LHCN-M2 (cell line): ENCODE data around the gene GALC. TPM values are rescaled to one million over a fixed set of nuclear protein-coding genes. Genes with fewer than 3 reads are reported as not detected.
"Not testable (repeated sequence)": the region's sequence is repeated elsewhere in the genome, so short reads cannot be mapped to it uniquely, and the experiment has no call there.

Experiments used
- DNase-seq: peaks from one replicate; pipeline ENCODE4 v3.0.0-alpha.2; 2012; ENCODE audit warnings: low read depth
- polyA plus RNA-seq: library from polyadenylated mRNA; unstranded; fragments of >200 nt; gene quantifications from one replicate; pipeline ENCODE4 v1.2.1, GENCODE V29; 2012; ENCODE audit warnings: missing spikeins
- total RNA-seq: library from RNA; depleted of rRNA; stranded (reverse); fragments of >200 nt; gene quantifications from 2 replicates; pipeline ENCODE4 v1.2.3, GENCODE V29; 2014; rRNA removed

The GALC gene
- total RNA-seq, result 22.2 and 23.4 TPM in 2 replicates
- 7.1 TPM for polyA plus RNA-seq

- DNase-seq, result peak; percentile 88
Observed at GRCh38 chr14:87992718-87993628, at the start of gene GALC. Gene GALC, minus strand, starts transcription at chr14:87993182. Its CDS starts 18 bp downstream, at chr14:87993164.

GRCh38 chr14:88040146-88040545 lies 47.2 kb upstream of the GALC start:
- no peak for DNase-seq

- no peak for DNase-seq
Observed at GRCh38 chr14:88039197-88039596, 46.2 kb upstream of the GALC start.

GRCh38 chr14:88037325-88037724 lies 44.3 kb upstream of the GALC start:
- DNase-seq, result no peak

DNA sequence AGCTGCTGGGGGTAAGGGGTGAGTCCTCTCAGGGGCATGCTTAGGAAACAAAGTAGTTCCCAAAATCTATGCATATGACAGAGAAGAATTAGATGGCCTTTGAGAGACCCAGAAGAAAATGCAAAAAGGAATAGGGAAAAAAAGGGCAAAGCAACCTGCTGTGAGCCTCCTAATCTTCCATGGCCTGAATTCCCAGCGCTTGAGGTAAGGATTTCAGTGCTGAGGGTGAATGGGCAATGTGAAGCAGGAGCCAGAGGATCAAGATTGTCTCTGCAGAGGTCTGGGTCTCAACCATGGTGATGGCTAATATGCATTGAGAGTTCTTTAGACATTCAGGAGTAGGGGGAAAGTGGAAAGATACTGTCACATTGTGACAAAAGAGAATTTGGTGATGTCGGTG lies 43.4 kb upstream of the GALC start:
- DNase-seq, result no peak

DNA sequence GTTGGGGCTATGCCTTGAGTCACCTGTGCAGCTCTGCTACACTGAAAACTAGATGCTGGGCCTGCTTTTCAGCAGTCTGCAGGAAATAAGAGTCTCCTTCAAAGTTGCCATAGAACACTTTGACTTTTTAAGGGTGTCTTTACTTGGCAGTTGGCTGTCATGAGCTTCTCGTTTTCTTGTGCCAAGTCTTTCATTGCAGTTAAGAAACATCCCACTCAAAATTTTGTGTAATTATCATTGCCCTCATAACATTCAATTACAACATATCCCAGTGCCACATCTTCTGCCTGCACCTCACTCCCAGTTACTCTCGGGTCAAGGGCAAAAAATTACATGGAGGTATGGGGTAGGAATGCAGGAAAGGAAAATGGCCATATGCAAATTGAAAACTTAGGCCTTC lies 41.1 kb upstream of the GALC start:
- DNase-seq, result no peak

DNA sequence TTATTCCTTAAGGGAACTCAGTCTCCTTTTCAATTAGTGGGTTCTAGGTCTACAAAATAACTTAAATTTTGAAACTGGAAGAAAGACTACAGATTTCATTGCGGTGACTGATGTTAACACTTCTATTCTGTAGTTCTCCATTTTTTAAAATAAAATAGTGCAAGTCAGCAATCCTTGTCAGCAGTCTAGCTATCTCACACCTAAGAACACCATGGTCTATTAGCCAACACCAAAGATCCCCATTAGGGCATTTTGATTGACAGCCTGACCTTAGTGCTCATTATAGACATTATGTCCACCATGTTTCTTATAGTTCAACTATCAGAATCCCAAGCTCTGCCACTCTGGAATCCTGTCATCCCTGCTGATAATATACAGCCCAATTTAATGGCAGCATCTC lies 39.4 kb upstream of the GALC start:
- DNase-seq, result no peak

DNA sequence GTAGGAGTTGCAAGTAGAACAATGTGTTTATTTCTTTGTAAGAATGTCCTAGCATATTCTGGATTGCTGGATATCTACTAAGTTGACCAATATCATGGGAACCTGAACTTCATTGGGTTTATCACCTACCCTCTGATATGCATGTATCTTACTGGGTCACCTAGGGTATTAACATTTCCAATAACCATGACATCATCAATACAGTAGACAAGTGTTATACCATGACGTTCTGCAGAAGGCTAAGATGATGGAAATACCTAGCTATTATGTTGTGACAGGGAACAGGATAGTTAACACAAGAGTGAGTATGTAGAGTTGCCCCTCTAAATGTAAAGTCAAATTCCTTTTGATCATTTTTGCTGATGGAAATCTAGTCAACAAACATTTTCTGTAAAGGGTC lies 37.9 kb upstream of the GALC start:
- DNase-seq, result no peak

GRCh38 chr14:88030079-88030478 lies 37.1 kb upstream of the GALC start:
- no peak for DNase-seq

- no peak for DNase-seq
Observed at GRCh38 chr14:88029500-88029899, 36.5 kb upstream of the GALC start.

DNA sequence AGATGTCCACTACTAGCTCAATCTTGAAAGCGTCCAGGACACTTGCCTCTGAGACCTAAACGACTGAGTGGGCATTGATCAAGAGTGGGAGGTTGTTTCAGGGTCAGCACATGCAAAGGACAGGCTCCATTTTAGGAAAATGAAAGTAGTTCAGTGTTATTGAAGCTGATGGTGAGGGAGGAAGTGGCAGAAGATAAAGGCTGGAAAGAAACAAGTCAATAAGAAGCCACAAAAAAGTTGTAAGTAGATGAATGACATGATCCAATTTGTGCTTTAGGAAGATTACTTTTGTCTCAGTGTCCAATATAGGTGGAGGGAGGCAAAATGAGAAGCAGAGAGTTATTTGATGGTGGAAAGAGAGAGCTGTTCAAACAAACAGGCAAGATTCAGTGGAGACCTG lies 33.9 kb upstream of the GALC start:
- DNase-seq, result no peak

DNA sequence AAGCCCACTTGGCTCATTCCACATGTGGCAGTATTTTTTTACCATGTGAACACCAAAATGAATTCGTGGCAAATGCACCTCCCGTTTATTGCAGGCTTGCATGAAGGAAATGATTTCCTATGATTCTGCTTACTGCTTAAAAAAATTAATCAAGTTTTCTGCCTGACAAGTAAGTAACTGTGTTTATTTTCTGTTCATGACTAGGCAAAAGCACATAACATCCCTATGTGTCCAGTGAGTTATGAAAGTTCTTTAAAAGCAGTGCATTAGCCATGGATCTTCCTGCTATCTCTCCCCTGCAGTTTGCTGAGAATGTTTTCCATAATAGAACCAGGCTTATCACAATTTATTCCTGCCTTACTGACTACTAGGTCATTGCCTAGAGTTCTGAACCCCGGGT lies 32.3 kb upstream of the GALC start:
- no peak for DNase-seq

GRCh38 chr14:88024252-88025086 lies 31.5 kb upstream of the GALC start:
- DNase-seq, result not testable (repeated sequence)

DNA sequence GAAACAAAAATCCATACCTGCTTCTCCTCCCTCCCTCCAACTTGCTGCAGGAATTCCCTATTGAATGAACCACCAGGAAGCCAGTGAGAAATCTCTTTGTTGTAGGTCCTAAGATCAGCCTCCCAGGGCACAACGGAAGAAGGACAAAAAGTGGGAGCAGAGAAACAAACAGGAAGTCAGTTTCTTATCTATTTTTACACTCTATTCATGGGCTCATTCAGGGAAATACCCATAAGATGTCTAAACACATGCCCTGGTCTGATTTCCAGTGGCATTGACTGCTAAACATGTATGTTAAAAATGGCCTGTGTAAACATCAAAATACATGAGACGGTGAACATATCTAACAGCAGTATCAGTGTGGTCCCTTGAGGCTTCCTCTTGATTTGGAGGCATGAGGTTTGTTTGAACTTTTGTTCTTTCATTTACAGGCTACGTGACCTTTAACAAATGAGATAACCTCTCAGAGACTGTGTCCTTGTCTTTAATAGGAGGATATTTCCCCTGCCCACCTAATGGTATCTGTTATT lies 30.7 kb upstream of the GALC start:
- no peak for DNase-seq

DNA sequence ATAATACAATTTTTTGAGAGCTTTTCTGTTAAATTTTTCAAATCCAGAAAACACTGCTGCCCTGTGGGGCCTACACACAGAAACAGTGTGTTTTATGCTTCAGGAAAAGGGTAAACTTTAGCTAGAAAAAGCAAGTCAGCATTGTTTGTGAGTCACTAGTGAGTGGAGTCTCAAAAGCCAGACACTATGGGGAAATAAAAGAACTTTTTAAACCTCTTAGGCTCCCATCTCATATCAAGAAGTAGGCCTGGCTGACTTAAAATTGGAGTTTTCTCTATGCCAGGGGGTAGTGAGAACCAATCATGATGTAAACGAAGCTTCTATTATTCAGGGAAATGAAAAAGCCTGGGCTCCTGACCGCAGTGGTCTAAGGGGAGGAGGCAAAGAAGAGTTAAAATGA lies 24.6 kb upstream of the GALC start:
- no peak for DNase-seq

DNA sequence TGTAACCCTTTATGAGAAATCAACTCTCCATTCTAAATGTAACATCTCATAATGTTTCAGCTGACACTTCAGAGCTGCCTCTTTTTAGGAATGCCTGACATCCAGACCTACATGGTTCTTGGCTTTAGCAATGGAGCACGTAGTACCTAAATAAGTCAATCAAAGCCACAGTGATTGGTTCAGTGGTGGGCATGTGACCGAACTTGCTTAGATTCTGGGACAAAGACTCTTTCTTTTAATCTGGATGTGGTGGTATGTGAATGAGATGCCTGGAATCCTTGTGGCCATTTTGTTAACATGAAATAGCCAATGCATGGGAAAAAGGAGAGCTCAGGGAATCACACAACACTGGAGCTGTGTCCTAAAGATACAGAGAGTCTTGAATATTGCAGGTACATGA lies 23.8 kb upstream of the GALC start:
- no peak for DNase-seq

GRCh38 chr14:88013750-88014349 lies 20.9 kb upstream of the GALC start:
- peak; percentile 62 for DNase-seq

GRCh38 chr14:88012495-88012894 lies 19.5 kb upstream of the GALC start:
- no peak for DNase-seq

DNA sequence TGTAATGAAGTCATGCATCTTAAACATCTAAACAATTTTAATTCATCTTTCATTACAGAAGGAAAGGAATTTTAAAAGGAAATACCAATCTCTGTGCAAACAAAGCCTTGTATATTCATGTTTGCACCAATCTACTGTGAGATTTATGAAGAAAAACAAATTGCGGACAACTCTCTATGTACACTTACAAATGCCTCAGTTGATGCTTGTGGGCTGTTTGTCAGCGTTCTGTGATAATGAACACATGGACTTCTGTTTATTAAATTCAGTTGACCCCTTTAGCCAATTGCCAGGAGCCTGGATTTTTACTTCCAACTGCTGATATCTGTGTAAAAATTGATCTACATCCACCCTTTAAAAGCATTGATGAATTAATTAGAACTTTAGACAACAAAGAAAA lies 17.3 kb upstream of the GALC start:
- DNase-seq, result no peak

GRCh38 chr14:88009486-88009885 lies 16.5 kb upstream of the GALC start:
- DNase-seq, result no peak

- no peak for DNase-seq
Observed at GRCh38 chr14:88008039-88008742, 15.2 kb upstream of the GALC start.
